Amygdala (tissue), 56 donors: Measurements from ENCODE around the gene CANT1.

Experiments used
- DNase-seq, 56 donors: peaks; one replicate each; lab custom pipeline; 2025; lab: John Stamatoyannopoulos, UW

CANT1 gene

GRCh38 chr17:79012563-79013134 is 3.1 kb upstream of the CANT1 start:
- DNase-seq, result no peak

GRCh38 chr17:79011451-79012147 is 2.0 kb upstream of the CANT1 start:
- no peak for DNase-seq

- no peak for DNase-seq
Observed at GRCh38 chr17:79010304-79010646, 711 bp upstream of the CANT1 start.

- DNase-seq, result no peak
Observed at GRCh38 chr17:79008666-79009387, 737 bp downstream of the CANT1 start.

GRCh38 chr17:79007504-79008381 is 1.8 kb downstream of the CANT1 start:
- DNase-seq, result no peak

GRCh38 chr17:79006794-79007503 is 2.6 kb downstream of the CANT1 start:
- no peak for DNase-seq

- no peak for DNase-seq
Observed at GRCh38 chr17:79006046-79006445, 3.5 kb downstream of the CANT1 start.

GRCh38 chr17:79005063-79005861 is 4.3 kb downstream of the CANT1 start:
- no peak for DNase-seq

GRCh38 chr17:79003661-79004411 is 5.7 kb downstream of the CANT1 start:
- no peak for DNase-seq

GRCh38 chr17:79002796-79003593 is 6.6 kb downstream of the CANT1 start:
- no peak for DNase-seq

GRCh38 chr17:79002291-79002690 is 7.3 kb downstream of the CANT1 start:
- no peak for DNase-seq

GRCh38 chr17:79001190-79002020 is 8.2 kb downstream of the CANT1 start:
- no peak for DNase-seq

- no peak for DNase-seq
Observed at GRCh38 chr17:79000396-79001189, 9.0 kb downstream of the CANT1 start.

- no peak for DNase-seq
Observed at GRCh38 chr17:78999947-79000395, 9.6 kb downstream of the CANT1 start.

- no peak for DNase-seq
Observed at GRCh38 chr17:78999056-78999768, 10.4 kb downstream of the CANT1 start.
